IPS DF 19.7 (cell line): ENCODE data around the gene PTGR1.
"Not testable (repeated sequence)": the region's sequence is repeated elsewhere in the genome, so short reads cannot be mapped to it uniquely, and the experiment has no call there.

Experiments used
- DNase-seq: peaks from one replicate; pipeline ENCODE4 v3.0.0-alpha.2; 2013; ENCODE audit warnings: low read depth, low spot score

PTGR1 gene

GRCh38 chr9:111613436-111614040 is 14.1 kb upstream of the PTGR1 start:
- no peak for DNase-seq

GRCh38 chr9:111610845-111611244 is 11.4 kb upstream of the PTGR1 start:
- DNase-seq = no peak

DNA sequence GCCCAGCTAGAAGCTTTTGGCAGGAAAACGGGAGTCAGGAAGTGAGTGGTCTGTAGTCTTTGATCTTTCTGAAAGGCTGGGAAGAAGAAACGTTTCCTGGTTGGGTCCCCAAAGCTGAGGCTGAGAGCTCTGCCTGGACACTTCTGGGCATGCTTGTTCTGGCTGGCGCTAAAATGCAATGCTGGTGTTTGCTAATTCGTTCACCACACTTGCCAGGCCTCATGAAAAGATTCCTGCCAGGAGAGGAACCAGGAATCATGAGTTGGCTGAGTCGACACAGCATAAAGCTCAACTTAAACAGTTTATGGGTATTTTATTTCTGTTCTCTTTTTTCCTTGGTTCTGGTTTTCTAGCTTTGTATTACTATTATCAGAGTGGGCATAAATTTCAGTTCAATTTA is 10.7 kb upstream of the PTGR1 start:
- no peak for DNase-seq

GRCh38 chr9:111605041-111605559 is 5.7 kb upstream of the PTGR1 start:
- DNase-seq = no peak

- no peak for DNase-seq
These were observed 4.7 kb upstream of the PTGR1 start for GRCh38 chr9:111604054-111604615.

GRCh38 chr9:111603041-111603440 is 3.6 kb upstream of the PTGR1 start:
- no peak for DNase-seq

GRCh38 chr9:111601237-111602018 is 2.0 kb upstream of the PTGR1 start:
- no peak for DNase-seq

GRCh38 chr9:111599955-111600343 is 502 bp upstream of the PTGR1 start:
- no peak for DNase-seq

GRCh38 chr9:111598733-111599091 is 735 bp downstream of the PTGR1 start:
- DNase-seq = no peak

GRCh38 chr9:111597852-111598732 is 1.4 kb downstream of the PTGR1 start:
- DNase-seq = peak; percentile 52

GRCh38 chr9:111588846-111589245 is 10.6 kb downstream of the PTGR1 start:
- DNase-seq = no peak

- no peak for DNase-seq
These were observed 13.1 kb downstream of the PTGR1 start for GRCh38 chr9:111586378-111586777.

- DNase-seq = no peak
These were observed 16.6 kb downstream of the PTGR1 start for GRCh38 chr9:111582888-111583287.

- no peak for DNase-seq
These were observed 26.4 kb downstream of the PTGR1 start for GRCh38 chr9:111572950-111573604.

DNA sequence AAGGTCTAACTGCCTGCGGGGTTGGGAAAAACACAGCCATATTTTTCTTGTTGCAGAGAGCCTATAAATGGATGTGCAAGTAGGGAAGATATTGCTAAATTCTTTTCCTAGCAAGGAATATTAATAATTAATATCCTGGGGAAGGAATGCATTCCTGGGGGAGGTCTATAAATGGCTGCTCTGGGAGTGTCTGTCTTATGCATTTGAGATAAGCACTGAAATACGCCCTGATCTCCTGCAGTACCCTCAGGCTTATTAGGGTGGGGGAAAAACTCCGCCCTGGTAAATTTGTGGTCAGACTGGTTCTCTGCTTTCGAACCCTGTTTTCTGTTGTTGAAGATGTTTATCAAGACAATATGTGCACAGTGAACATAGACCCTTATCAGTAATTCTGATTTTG is 31.3 kb downstream of the PTGR1 start:
- not testable (repeated sequence) for DNase-seq

DNA sequence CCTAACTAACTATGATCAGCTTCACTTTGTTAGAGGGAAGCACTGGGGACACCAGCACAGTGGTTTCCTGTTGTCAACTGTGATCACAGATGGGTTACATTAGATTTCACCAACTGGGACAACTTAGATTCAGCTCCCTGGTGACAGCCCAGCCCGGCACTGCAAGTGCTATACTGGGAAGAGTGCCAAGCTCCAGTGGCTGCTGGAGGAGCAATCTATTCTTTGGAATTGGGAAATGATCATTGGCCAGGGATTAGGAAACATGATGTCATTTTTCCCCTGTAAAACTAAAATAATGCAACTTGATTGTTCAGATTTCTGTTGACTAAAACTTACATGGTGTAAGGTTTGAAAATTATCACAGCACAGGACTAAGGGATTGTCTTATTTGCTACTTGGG is 33.2 kb downstream of the PTGR1 start:
- DNase-seq = no peak

- DNase-seq = no peak
These were observed 38.2 kb downstream of the PTGR1 start for GRCh38 chr9:111561165-111561719.

DNA sequence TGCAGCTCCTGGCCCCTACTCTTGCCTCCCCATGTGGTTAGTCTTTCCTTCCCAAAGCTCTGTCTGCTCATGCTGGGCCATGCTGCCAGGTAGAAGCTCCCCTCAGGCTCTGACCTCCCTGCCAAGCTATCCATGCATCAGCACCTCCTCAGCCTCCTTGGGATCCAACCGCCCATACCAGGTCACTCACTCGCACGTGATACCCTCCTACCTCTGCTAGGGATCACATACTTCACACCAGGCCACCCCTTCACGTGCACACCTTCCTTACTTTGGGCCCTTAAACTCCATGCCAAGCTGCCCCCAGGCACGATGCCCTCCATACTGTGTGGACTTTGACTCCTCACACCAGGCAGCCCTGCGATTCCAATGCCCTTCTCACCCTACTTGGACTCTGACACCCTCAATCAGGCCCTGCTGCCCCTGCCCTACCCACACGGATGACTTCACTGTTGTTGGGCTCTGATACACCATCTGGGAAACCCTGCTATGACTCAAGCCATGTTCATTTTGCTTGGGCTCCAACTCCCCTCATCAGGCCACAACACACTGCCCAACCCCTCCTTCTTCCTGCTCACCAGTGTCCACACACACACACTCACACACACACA is 40.3 kb downstream of the PTGR1 start:
- no peak for DNase-seq

GRCh38 chr9:111555425-111555824 is 44.0 kb downstream of the PTGR1 start:
- not testable (repeated sequence) for DNase-seq

- no peak for DNase-seq
These were observed 50.8 kb downstream of the PTGR1 start for GRCh38 chr9:111548623-111549022.
